ENCODE results near the gene ITGB6. TPM values are rescaled to one million over a fixed set of nuclear protein-coding genes. Genes with fewer than 3 reads are reported as not detected.

Gene ITGB6
- total and polyA plus RNA-seq, 2 donors (not counting 1 experiment from before 2014, with no cell fraction given): 0.01 TPM; not detected in 1

GRCh38 chr2:160214461-160215445, 14.7 kb upstream of the ITGB6 start:
- no peaks in the 10 kb centered on the region for H3K9me3 ChIP-seq (ENCODE audit: control insufficient read depth, insufficient read depth, low read depth, low read length)
- DNase-seq (ENCODE audit: low read depth in 2 of 2): peak; percentile 79 to 97
- H3K4me2 ChIP-seq (ENCODE audit: extremely low read depth, insufficient read depth, low read length): peak overlapping the region; percentile 76
- no peaks in the 10 kb centered on the region for H3K79me2 ChIP-seq (ENCODE audit: control insufficient read depth, insufficient read depth, low read length)
- H3K9ac ChIP-seq (ENCODE audit: insufficient read depth, low read length): no peak overlapping the region
- H3K27ac ChIP-seq (ENCODE audit: insufficient read depth, low read length): peak overlapping the region; percentile 15
- TF ChIP-seq CTCF (conservative IDR thresholded peaks at IDR 0.05 in 1 of 2, IDR thresholded peaks at IDR 0.05 in 1 of 2; ENCODE audit: low read depth in 1 of 2, low read length in 2 of 2) (no peak), EZH2 (IDR thresholded peaks at IDR 0.05; ENCODE audit: low read length, missing control alignments) (no peak)
- peaks cover 14% of the 10 kb centered on the region for H3K4me1 ChIP-seq (ENCODE audit: control insufficient read depth, extremely low read depth, insufficient read depth, low read length)
- H3K27me3 ChIP-seq (ENCODE audit: control insufficient read depth, insufficient read depth, low read length): no peaks in the 10 kb centered on the region
- no peaks in the 10 kb centered on the region for H3K36me3 ChIP-seq (ENCODE audit: control insufficient read depth, insufficient read depth, low read length)
- H3K4me3 ChIP-seq (replicated peaks in 1 of 4; ENCODE audit: control extremely low read depth in 1 of 4, insufficient read depth in 1 of 4, low read depth in 3 of 4, low read length in 4 of 4): no peak overlapping the region
- H2AFZ ChIP-seq (ENCODE audit: low read length): peak overlapping the region; percentile 14
- H4K20me1 ChIP-seq (ENCODE audit: control insufficient read depth, extremely low read depth, insufficient read depth, low read length): no peaks in the 10 kb centered on the region

GRCh38 chr2:160213511-160213910, 13.4 kb upstream of the ITGB6 start:
- Histone ChIP-seq H3K4me1 (ENCODE audit: control insufficient read depth, extremely low read depth, insufficient read depth, low read length) (peaks cover 21% of the 10 kb centered on the region), H3K27ac (ENCODE audit: insufficient read depth, low read length) (no peak overlapping the region), H3K4me2 (ENCODE audit: extremely low read depth, insufficient read depth, low read length) (no peak overlapping the region), H2AFZ (ENCODE audit: low read length) (no peak overlapping the region), H3K36me3 (ENCODE audit: control insufficient read depth, insufficient read depth, low read length) (no peaks in the 10 kb centered on the region), H3K27me3 (ENCODE audit: control insufficient read depth, insufficient read depth, low read length) (no peaks in the 10 kb centered on the region), H3K79me2 (ENCODE audit: control insufficient read depth, insufficient read depth, low read length) (no peaks in the 10 kb centered on the region), H4K20me1 (ENCODE audit: control insufficient read depth, extremely low read depth, insufficient read depth, low read length) (no peaks in the 10 kb centered on the region), H3K4me3 (replicated peaks in 1 of 4; ENCODE audit: control extremely low read depth in 1 of 4, insufficient read depth in 1 of 4, low read depth in 3 of 4, low read length in 4 of 4) (no peak overlapping the region), H3K9me3 (ENCODE audit: control insufficient read depth, insufficient read depth, low read depth, low read length) (no peaks in the 10 kb centered on the region), H3K9ac (ENCODE audit: insufficient read depth, low read length) (no peak overlapping the region)
- no peak for DNase-seq (ENCODE audit: low read depth in 2 of 2)
- TF ChIP-seq CTCF (conservative IDR thresholded peaks at IDR 0.05 in 1 of 2, IDR thresholded peaks at IDR 0.05 in 1 of 2; ENCODE audit: low read depth in 1 of 2, low read length in 2 of 2): no peak
- no peak for TF ChIP-seq EZH2 (IDR thresholded peaks at IDR 0.05; ENCODE audit: low read length, missing control alignments)

- H3K27ac ChIP-seq (ENCODE audit: insufficient read depth, low read length): no peak overlapping the region
- H4K20me1 ChIP-seq (ENCODE audit: control insufficient read depth, extremely low read depth, insufficient read depth, low read length): no peaks in the 10 kb centered on the region
- H3K79me2 ChIP-seq (ENCODE audit: control insufficient read depth, insufficient read depth, low read length): no peaks in the 10 kb centered on the region
- no peaks in the 10 kb centered on the region for H3K9me3 ChIP-seq (ENCODE audit: control insufficient read depth, insufficient read depth, low read depth, low read length)
- H3K9ac ChIP-seq (ENCODE audit: insufficient read depth, low read length): no peak overlapping the region
- peaks cover 33% of the 10 kb centered on the region for H3K4me1 ChIP-seq (ENCODE audit: control insufficient read depth, extremely low read depth, insufficient read depth, low read length)
- DNase-seq (ENCODE audit: low read depth in 2 of 2): peak in 1 of 2 donors; percentile 46
- H3K4me3 ChIP-seq (replicated peaks in 1 of 4; ENCODE audit: control extremely low read depth in 1 of 4, insufficient read depth in 1 of 4, low read depth in 3 of 4, low read length in 4 of 4): no peak overlapping the region
- H3K27me3 ChIP-seq (ENCODE audit: control insufficient read depth, insufficient read depth, low read length): no peaks in the 10 kb centered on the region
- TF ChIP-seq EZH2 (IDR thresholded peaks at IDR 0.05; ENCODE audit: low read length, missing control alignments): no peak
- peak; percentile 29 to 61 for TF ChIP-seq CTCF (conservative IDR thresholded peaks at IDR 0.05 in 1 of 2, IDR thresholded peaks at IDR 0.05 in 1 of 2; ENCODE audit: low read depth in 1 of 2, low read length in 2 of 2)
- no peaks in the 10 kb centered on the region for H3K36me3 ChIP-seq (ENCODE audit: control insufficient read depth, insufficient read depth, low read length)
- H3K4me2 ChIP-seq (ENCODE audit: extremely low read depth, insufficient read depth, low read length): no peak overlapping the region
- no peak overlapping the region for H2AFZ ChIP-seq (ENCODE audit: low read length)
These were observed 10.6 kb upstream of the ITGB6 start for GRCh38 chr2:160210599-160211138.
